Hepatocyte (in vitro differentiated cells): Measurements from ENCODE around the gene SLC25A46. TPM values are rescaled to one million over a fixed set of nuclear protein-coding genes. Genes with fewer than 3 reads are reported as not detected.

Experiments
- DNase-seq: peaks from one replicate; pipeline ENCODE4 v3.0.0-alpha.2; 2016; ENCODE audit warnings: low spot score
- H2AFZ ChIP-seq: fragments of 200-600 bp; sonication (generic); 2 replicates; pipeline ENCODE4 v1.6.0; 2016; ENCODE audit warnings: antibody characterized with exemption, mild to moderate bottlenecking
- H3K27ac ChIP-seq: fragments of 200-600 bp; sonication (generic); 2 replicates; pipeline ENCODE4 v1.5.1; 2016; ENCODE audit warnings: mild to moderate bottlenecking
- H3K27me3 ChIP-seq: fragments of 200-600 bp; sonication (generic); 2 replicates; pipeline ENCODE4 v1.6.1; 2016
- H3K36me3 ChIP-seq: fragments of 200-600 bp; sonication (generic); replicated peaks from 2 replicates; pipeline ENCODE4 v1.5.1; 2016; ENCODE audit warnings: low read depth; ENCODE audit not compliant: insufficient read depth
- H3K4me1 ChIP-seq: fragments of 200-600 bp; sonication (generic); 2 replicates; pipeline ENCODE4 v1.5.1; 2016; ENCODE audit warnings: mild to moderate bottlenecking, moderate library complexity; ENCODE audit not compliant: insufficient read depth
- H3K4me2 ChIP-seq: fragments of 200-600 bp; sonication (generic); 2 replicates; pipeline ENCODE4 v1.6.0; 2016
- H3K4me3 ChIP-seq: fragments of 200-600 bp; sonication (generic); 2 replicates; pipeline ENCODE4 v1.5.1; 2016; ENCODE audit warnings: mild to moderate bottlenecking
- H3K79me2 ChIP-seq: fragments of 200-600 bp; sonication (generic); 2 replicates; pipeline ENCODE4 v1.6.0; 2017; ENCODE audit warnings: mild to moderate bottlenecking
- H3K9me2 ChIP-seq: fragments of 200-600 bp; sonication (generic); replicated peaks from 2 replicates; pipeline ENCODE4 v1.6.0; 2017; ENCODE audit warnings: mild to moderate bottlenecking; ENCODE audit not compliant: insufficient read depth
- H3K9me3 ChIP-seq: fragments of 200-600 bp; sonication (generic); 2 replicates; pipeline ENCODE4 v1.5.1; 2016; ENCODE audit warnings: low read depth, mild to moderate bottlenecking
- H4K20me1 ChIP-seq: fragments of 200-600 bp; sonication (generic); 2 replicates; pipeline ENCODE4 v1.6.0; 2016; ENCODE audit warnings: mild to moderate bottlenecking; ENCODE audit not compliant: insufficient read depth, poor library complexity, severe bottlenecking
- CTCF ChIP-seq: fragments of 200-600 bp; sonication (generic); IDR thresholded peaks from 2 replicates; pipeline ENCODE4 v1.5.1; 2016; ENCODE audit warnings: antibody characterized with exemption, mild to moderate bottlenecking; ENCODE audit not compliant: poor library complexity
- EZH2 ChIP-seq: fragments of 200-600 bp; sonication (generic); IDR thresholded peaks from 2 replicates; pipeline ENCODE4 v1.6.1; 2016; ENCODE audit warnings: antibody characterized with exemption, mild to moderate bottlenecking, borderline replicate concordance
- EZH2phosphoT487 ChIP-seq: fragments of 200-600 bp; sonication (generic); IDR thresholded peaks from one replicate; pipeline ENCODE4 v1.6.1; 2018; ENCODE audit warnings: antibody characterized with exemption, mild to moderate bottlenecking, low read depth, moderate library complexity; ENCODE audit not compliant: unreplicated experiment, severe bottlenecking
- WGBS: methylation state at CpG from one replicate; pipeline ENCODE4 v1.1.6; 2016; ENCODE audit warnings: low lambda C conversion rate; ENCODE audit errors: missing lambda C conversion rate; 5-methylcytosine and 5-hydroxymethylcytosine counted together
- polyA plus RNA-seq: library from polyadenylated mRNA; unstranded; fragments of >200 nt; fragmentation: Nextera tagmentation; extraction: Ambion mirVana; gene quantifications from 2 replicates; pipeline ENCODE4 v1.2.1, GENCODE V29; 2016
- total RNA-seq: library from RNA; depleted of rRNA; stranded (reverse); fragments of >200 nt; gene quantifications from 2 replicates; pipeline ENCODE4 v1.2.3, GENCODE V29; 2014

Gene SLC25A46
- total and polyA plus RNA-seq, 2 experiments from 2014 or later: 27.3 to 76.2 TPM

GRCh38 chr5:110703481-110703880, 35.3 kb upstream of the SLC25A46 start:
- no peak overlapping the region for H2AFZ ChIP-seq
- DNase-seq: no peak
- no peak overlapping the region for H3K4me3 ChIP-seq
- H3K27me3 ChIP-seq: no peaks in the 10 kb centered on the region
- TF ChIP-seq EZH2 (no peak), CTCF (no peak), EZH2phosphoT487 (no peak)
- no peaks in the 10 kb centered on the region for H3K9me2 ChIP-seq
- WGBS: 78% methylated on average over 2 of the region's 2 CpGs
- H3K79me2 ChIP-seq: no peaks in the 10 kb centered on the region
- no peak overlapping the region for H3K27ac ChIP-seq
- H3K9me3 ChIP-seq: no peaks in the 10 kb centered on the region
- no peaks in the 10 kb centered on the region for H4K20me1 ChIP-seq
- H3K4me1 ChIP-seq: no peaks in the 10 kb centered on the region
- H3K4me2 ChIP-seq: no peak overlapping the region
- H3K36me3 ChIP-seq: no peaks in the 10 kb centered on the region

GRCh38 chr5:110705349-110705748, 33.5 kb upstream of the SLC25A46 start:
- Histone ChIP-seq H3K4me3 (no peak overlapping the region), H3K4me1 (no peaks in the 10 kb centered on the region), H4K20me1 (no peaks in the 10 kb centered on the region), H3K27me3 (no peaks in the 10 kb centered on the region), H3K79me2 (no peaks in the 10 kb centered on the region), H3K4me2 (no peak overlapping the region), H3K27ac (no peak overlapping the region), H3K36me3 (no peaks in the 10 kb centered on the region), H3K9me3 (no peaks in the 10 kb centered on the region), H3K9me2 (no peaks in the 10 kb centered on the region), H2AFZ (no peak overlapping the region)
- no peak for TF ChIP-seq EZH2
- no peak for TF ChIP-seq EZH2phosphoT487
- no peak for TF ChIP-seq CTCF
- DNase-seq: no peak

- H3K27ac ChIP-seq: no peak overlapping the region
- no peaks in the 10 kb centered on the region for H3K9me3 ChIP-seq
- TF ChIP-seq EZH2phosphoT487 (no peak), EZH2 (no peak), CTCF (no peak)
- no peaks in the 10 kb centered on the region for H4K20me1 ChIP-seq
- no peak for DNase-seq
- 85% methylated on average over 3 of the region's 3 CpGs for whole genome bisulfite sequencing
- no peaks in the 10 kb centered on the region for H3K4me1 ChIP-seq
- H3K4me3 ChIP-seq: no peak overlapping the region
- no peak overlapping the region for H2AFZ ChIP-seq
- no peaks in the 10 kb centered on the region for H3K79me2 ChIP-seq
- H3K4me2 ChIP-seq: no peak overlapping the region
- H3K27me3 ChIP-seq: no peaks in the 10 kb centered on the region
- H3K9me2 ChIP-seq: no peaks in the 10 kb centered on the region
- no peaks in the 10 kb centered on the region for H3K36me3 ChIP-seq
Measured at GRCh38 chr5:110707260-110707844, 31.5 kb upstream of the SLC25A46 start.
